B cell (primary cell): Measurements from ENCODE around the gene FHIT. TPM values are rescaled to one million over a fixed set of nuclear protein-coding genes. Genes with fewer than 3 reads are reported as not detected.

Experiments
- ATAC-seq: fragments of 200-7000 bp; cut with Tn5 transposase; one replicate; pipeline ENCODE4 v1.10.0; 2021; ENCODE audit warnings: low read depth, mild to moderate bottlenecking, moderate number of reproducible peaks, moderate library complexity
- CTCF ChIA-PET: fragments of 350-600 bp; sonication (Branson Sonifier 250); formaldehyde crosslinking; loops from one replicate; lab custom pipeline; 2021; ENCODE audit warnings: antibody characterized with exemption, inconsistent platforms; lab: Charles Lee
- POLR2A ChIA-PET: fragments of 350-600 bp; sonication (Branson Sonifier 250); formaldehyde crosslinking; loops from one replicate; lab custom pipeline; 2021; ENCODE audit warnings: antibody characterized with exemption; lab: Charles Lee
- DNase-seq: peaks from one replicate; pipeline ENCODE4 v3.0.0; 2013
- H2AFZ ChIP-seq: 2 replicates; pipeline ENCODE4 v1.6.1; 2012; ENCODE audit warnings: mild to moderate bottlenecking, low read depth, low read length; ENCODE audit not compliant: insufficient read depth, poor library complexity, severe bottlenecking
- H3K27ac ChIP-seq, 2 donors: 1 replicate in 1 of 2; 2 replicates in 1 of 2; pipeline ENCODE4 v1.5.1; 2012 to 2013; ENCODE audit warnings: low read length in 2 of 2, mild to moderate bottlenecking in 2 of 2, moderate library complexity in 1 of 2
- H3K27me3 ChIP-seq, 4 experiments: fragments of 200-600 bp in 1 of 4; sonication (generic) in 1 of 4; replicated peaks in 1 of 4; 1 replicate in 2 of 4; 2 replicates in 2 of 4; pipeline versions ENCODE4 v1.6.1 to v1.7.0; 2013 to 2016; ENCODE audit warnings: low read length in 3 of 4, mild to moderate bottlenecking in 2 of 4, mixed read lengths in 1 of 4, moderate library complexity in 1 of 4; ENCODE audit not compliant: insufficient read depth in 4 of 4, control insufficient read depth in 3 of 4; ENCODE audit errors: control extremely low read depth in 1 of 4
- H3K36me3 ChIP-seq, 2 experiments: replicated peaks in 1 of 2; 1 replicate in 1 of 2; 2 replicates in 1 of 2; pipeline versions ENCODE4 v1.6.1 to v1.7.1; 2013; ENCODE audit warnings: low read length in 1 of 2; ENCODE audit not compliant: insufficient read depth in 2 of 2, control insufficient read depth in 1 of 2; ENCODE audit errors: control extremely low read depth in 1 of 2, extremely low read depth in 1 of 2
- H3K4me1 ChIP-seq, 2 donors: fragments of 200-600 bp in 1 of 2; sonication (generic) in 1 of 2; 1 replicate in 1 of 2; 2 replicates in 1 of 2; pipeline versions ENCODE4 v1.5.1 to v1.6.1; 2013 to 2017; ENCODE audit warnings: low read length in 2 of 2; ENCODE audit not compliant: control insufficient read depth in 2 of 2, insufficient read depth in 2 of 2
- H3K4me2 ChIP-seq: replicated peaks from 2 replicates; pipeline ENCODE3; 2012; ENCODE audit warnings: mild to moderate bottlenecking, low read depth, low read length; ENCODE audit not compliant: poor library complexity, severe bottlenecking
- H3K4me3 ChIP-seq, 5 experiments: fragments of 200-600 bp in 1 of 5; sonication (generic) in 1 of 5; 1 replicate in 3 of 5; 2 replicates in 2 of 5; pipeline versions ENCODE4 v1.5.1 to v1.7.0; 2011 to 2016; ENCODE audit warnings: low read length in 4 of 5, mild to moderate bottlenecking in 4 of 5, low read depth in 2 of 5, control low read depth in 1 of 5, moderate library complexity in 1 of 5; ENCODE audit not compliant: insufficient read depth in 1 of 5; ENCODE audit errors: control extremely low read depth in 1 of 5, extremely low read depth in 1 of 5
- H3K79me2 ChIP-seq: fragments of 200-600 bp; sonication (generic); one replicate; pipeline ENCODE4 v1.6.0; 2016; ENCODE audit warnings: low read length; ENCODE audit not compliant: control insufficient read depth, insufficient read depth
- H3K9ac ChIP-seq: fragments of 200-600 bp; sonication (generic); 2 replicates; pipeline ENCODE4 v1.6.1; 2017; ENCODE audit warnings: mild to moderate bottlenecking, low read length, moderate library complexity
- H3K9me3 ChIP-seq, 3 donors: one replicate each; pipeline versions ENCODE4 v1.6.1 to v1.7.1; 2013; ENCODE audit warnings: low read length in 2 of 3; ENCODE audit not compliant: control insufficient read depth in 2 of 3, insufficient read depth in 1 of 3; ENCODE audit errors: control extremely low read depth in 1 of 3
- H4K20me1 ChIP-seq: 2 replicates; pipeline ENCODE4 v1.6.0; 2012; ENCODE audit warnings: mild to moderate bottlenecking, low read length; ENCODE audit not compliant: insufficient read depth, control insufficient read depth, poor library complexity, severe bottlenecking
- H3K27ac Mint-ChIP-seq: one replicate; pipeline ENCODE4 v1.8.0; 2021; ENCODE audit warnings: mixed read lengths
- H3K27me3 Mint-ChIP-seq: one replicate; pipeline ENCODE4 v1.8.0; 2021; ENCODE audit warnings: mixed read lengths
- H3K4me1 Mint-ChIP-seq: one replicate; pipeline ENCODE4 v1.8.0; 2021; ENCODE audit warnings: mixed read lengths
- H3K4me3 Mint-ChIP-seq: one replicate; pipeline ENCODE4 v1.8.0; 2021; ENCODE audit warnings: mixed read lengths
- H3K9me3 Mint-ChIP-seq: one replicate; pipeline ENCODE4 v1.8.0; 2022; ENCODE audit warnings: mixed read lengths; ENCODE audit not compliant: insufficient read depth
- EZH2 ChIP-seq: IDR thresholded peaks from 2 replicates; pipeline ENCODE4 v1.6.1; 2012; ENCODE audit warnings: borderline replicate concordance, low read depth, mild to moderate bottlenecking, moderate library complexity, low read length; ENCODE audit not compliant: insufficient read depth, poor library complexity, severe bottlenecking
- WGBS: methylation state at CpG from one replicate; pipeline ENCODE4 v1.1.5; 2013; ENCODE audit warnings: missing lambda C conversion rate; ENCODE audit not compliant: insufficient coverage; 5-methylcytosine and 5-hydroxymethylcytosine counted together
- intact Hi-C: fragments of 100-400 bp; cut with micrococcal nuclease; formaldehyde crosslinking; loops from one replicate; pipeline ENCODE4 v1.10.0; 2022
- polyA plus RNA-seq: library from polyadenylated mRNA; depleted of rRNA; stranded (reverse); fragments of >200 nt; gene quantifications from 2 replicates; pipeline ENCODE4 v1.2.3, GENCODE V29; 2012
- total RNA-seq, 2 donors: library from RNA; stranded (reverse); fragments of 120-200 nt in 1 of 2; gene quantifications; 1 replicate in 1 of 2; 2 replicates in 1 of 2; pipeline versions ENCODE4 v1.2.3 to v1.2.4, GENCODE V29; 2013 to 2022
- TF ChIP-seq, protein P1 (sequence below): fragments of 200-600 bp; IDR thresholded peaks from one replicate; pipeline ENCODE4 v1.8.0; 2022; ENCODE audit warnings: antibody characterized with exemption, mild to moderate bottlenecking

Gene FHIT
- total and polyA plus RNA-seq, 2 donors (not counting 1 experiment from before 2014, with no cell fraction given), result 1.7 to 7.8 TPM

DNA sequence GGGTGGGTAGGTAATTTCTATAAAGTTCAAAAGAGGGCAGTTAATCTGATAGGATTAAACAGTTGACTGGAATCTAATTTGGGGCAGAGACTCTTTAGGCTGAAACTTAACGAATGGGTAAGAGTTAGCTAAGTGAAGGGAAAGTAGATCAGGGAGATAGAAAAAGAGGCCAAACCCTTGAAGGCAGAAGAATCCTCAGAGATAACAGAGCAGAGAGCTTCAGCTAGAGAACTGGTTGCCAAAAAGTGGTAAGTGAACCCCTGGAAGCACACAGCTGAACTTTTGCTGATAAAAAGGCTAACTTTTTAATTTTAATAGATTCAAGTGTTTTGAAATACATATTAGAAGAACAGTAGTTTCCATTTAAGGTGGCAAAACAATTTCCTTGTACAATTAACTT lies 99.2 kb downstream of the FHIT start:
- Histone ChIP-seq H3K9ac (no peak overlapping the region), H3K27ac (no peak overlapping the region), H3K79me2 (no peaks in the 10 kb centered on the region), H3K4me2 (no peak overlapping the region), H3K9me3 (peaks cover 0 to 2% (median 0%) of the 10 kb centered on the region in 3 donors), H3K27me3 (no peaks in the 10 kb centered on the region), H4K20me1 (no peaks in the 10 kb centered on the region), H3K36me3 (no peaks in the 10 kb centered on the region), H3K4me1 (no peaks in the 10 kb centered on the region), H3K4me3 (no peak overlapping the region), H2AFZ (no peak overlapping the region)
- ChIA-PET POLR2A (no interaction called here), CTCF (no interaction called here)
- 36% methylated on average over 1 of the region's 1 CpG for WGBS
- Mint-ChIP-seq H3K9me3 (no peaks in the 10 kb centered on the region), H3K27ac (no peak overlapping the region), H3K4me3 (no peak overlapping the region), H3K4me1 (no peaks in the 10 kb centered on the region), H3K27me3 (no peaks in the 10 kb centered on the region)
- TF ChIP-seq, protein P1, sequence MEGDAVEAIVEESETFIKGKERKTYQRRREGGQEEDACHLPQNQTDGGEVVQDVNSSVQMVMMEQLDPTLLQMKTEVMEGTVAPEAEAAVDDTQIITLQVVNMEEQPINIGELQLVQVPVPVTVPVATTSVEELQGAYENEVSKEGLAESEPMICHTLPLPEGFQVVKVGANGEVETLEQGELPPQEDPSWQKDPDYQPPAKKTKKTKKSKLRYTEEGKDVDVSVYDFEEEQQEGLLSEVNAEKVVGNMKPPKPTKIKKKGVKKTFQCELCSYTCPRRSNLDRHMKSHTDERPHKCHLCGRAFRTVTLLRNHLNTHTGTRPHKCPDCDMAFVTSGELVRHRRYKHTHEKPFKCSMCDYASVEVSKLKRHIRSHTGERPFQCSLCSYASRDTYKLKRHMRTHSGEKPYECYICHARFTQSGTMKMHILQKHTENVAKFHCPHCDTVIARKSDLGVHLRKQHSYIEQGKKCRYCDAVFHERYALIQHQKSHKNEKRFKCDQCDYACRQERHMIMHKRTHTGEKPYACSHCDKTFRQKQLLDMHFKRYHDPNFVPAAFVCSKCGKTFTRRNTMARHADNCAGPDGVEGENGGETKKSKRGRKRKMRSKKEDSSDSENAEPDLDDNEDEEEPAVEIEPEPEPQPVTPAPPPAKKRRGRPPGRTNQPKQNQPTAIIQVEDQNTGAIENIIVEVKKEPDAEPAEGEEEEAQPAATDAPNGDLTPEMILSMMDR, result no peak
- TF ChIP-seq EZH2, result no peak
- no peak for ATAC-seq
- no peak for DNase-seq
- intact Hi-C loops, result no loop called here

DNA sequence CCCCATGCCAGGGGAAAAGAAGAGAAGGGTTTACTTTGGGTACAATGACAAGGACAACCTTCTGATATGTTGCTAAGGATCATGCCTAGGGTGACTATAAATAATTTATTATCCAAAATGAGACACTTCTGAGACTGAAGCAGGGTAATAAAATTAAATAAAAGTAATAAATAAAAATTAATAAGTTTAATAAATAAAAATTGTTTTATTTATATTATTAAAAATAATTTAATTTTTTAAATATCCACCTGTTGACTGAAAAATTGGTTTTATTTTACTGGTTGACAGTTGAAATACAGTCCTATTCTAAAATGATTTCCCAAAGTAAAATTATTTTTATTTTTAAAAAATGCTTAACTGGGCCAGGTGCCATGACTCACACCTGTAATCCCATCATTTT lies 102.0 kb downstream of the FHIT start:
- Histone ChIP-seq H3K4me3 (no peak overlapping the region), H2AFZ (no peak overlapping the region), H3K79me2 (no peaks in the 10 kb centered on the region), H3K9me3 (peaks cover 0 to 2% (median 0%) of the 10 kb centered on the region in 3 donors), H3K27me3 (no peaks in the 10 kb centered on the region), H3K4me2 (no peak overlapping the region), H3K27ac (no peak overlapping the region), H3K4me1 (no peaks in the 10 kb centered on the region), H3K36me3 (no peaks in the 10 kb centered on the region), H4K20me1 (no peaks in the 10 kb centered on the region), H3K9ac (no peak overlapping the region)
- ATAC-seq (no peak), DNase-seq (no peak)
- Mint-ChIP-seq H3K27ac (no peak overlapping the region), H3K27me3 (no peaks in the 10 kb centered on the region), H3K4me1 (no peaks in the 10 kb centered on the region), H3K9me3 (peaks cover 3% of the 10 kb centered on the region), H3K4me3 (no peak overlapping the region)
- intact Hi-C loops, result no loop called here
- TF ChIP-seq, protein P1, result no peak
- no peak for TF ChIP-seq EZH2
- CTCF ChIA-PET, result no interaction called here
- POLR2A ChIA-PET, result no interaction called here
